Measurements from ENCODE around the gene SEC24D.

Gene SEC24D

GRCh38 chr4:118711052-118711451, 124.9 kb downstream of the SEC24D start:
- DNase-seq = no peak

- no peak for DNase-seq
Measured at GRCh38 chr4:118703118-118703517, 132.8 kb downstream of the SEC24D start.

GRCh38 chr4:118684873-118685811, 150.8 kb downstream of the SEC24D start, which contains the start of gene METTL14:
Gene METTL14 (plus strand): TSS chr4:118685392. CDS start chr4:118685535, 143 bp downstream.
- peak; percentile 86 for DNase-seq

- DNase-seq = no peak
Measured at GRCh38 chr4:118683513-118683912, 152.4 kb downstream of the SEC24D start.

GRCh38 chr4:118682928-118683327, 153.0 kb downstream of the SEC24D start:
- no peak for DNase-seq

- DNase-seq = no peak
Measured at GRCh38 chr4:118680808-118681207, 155.1 kb downstream of the SEC24D start.

GRCh38 chr4:118676128-118676527, 159.8 kb downstream of the SEC24D start:
- no peak for DNase-seq

Data from stimulated activated CD4-positive, alpha-beta T cell treated with anti-CD3 and anti-CD28 coated beads, Interleukin-1b, Interleukin-23, amount 100 ng/mL, for 48 hours (primary cell).